HEK293 (cell line): ENCODE data around the gene PDE8B.

Experiments
- CTCF ChIA-PET: fragments of 350-600 bp; formaldehyde crosslinking; extraction: SDS; loops from one replicate; lab custom pipeline; 2021; ENCODE audit warnings: antibody characterized with exemption; lab: Yijun Ruan, JAX
- POLR2A ChIA-PET: fragments of 300-600 bp; formaldehyde crosslinking; extraction: SDS; loops from one replicate; lab custom pipeline; 2020; ENCODE audit warnings: antibody characterized with exemption, inconsistent platforms; lab: Yijun Ruan, JAX
- H3K27ac ChIP-seq: fragments of 200-500 bp; sonication (Bioruptor generic); 2 replicates; pipeline ENCODE4 v1.5.1; 2014; ENCODE audit warnings: low read depth, low read length, control low read depth, inconsistent platforms; ENCODE audit errors: extremely low read depth
- H3K36me3 ChIP-seq, 2 experiments: fragments of 200-500 bp in 1 of 2; sonication (Bioruptor generic) in 1 of 2; 1 replicate in 1 of 2; 2 replicates in 1 of 2; pipeline ENCODE4 v1.5.1; 2014 to 2017; ENCODE audit warnings: inconsistent platforms in 2 of 2, low read length in 2 of 2; ENCODE audit not compliant: control insufficient read depth in 2 of 2, insufficient read depth in 1 of 2
- H3K4me1 ChIP-seq: fragments of 200-500 bp; sonication (Bioruptor generic); 2 replicates; pipeline ENCODE4 v1.5.1; 2014; ENCODE audit warnings: mild to moderate bottlenecking, low read length, inconsistent platforms; ENCODE audit not compliant: control insufficient read depth, insufficient read depth
- H3K4me3 ChIP-seq: 2 replicates; pipeline ENCODE4 v1.5.1; 2011; ENCODE audit warnings: low read depth, mild to moderate bottlenecking, control low read depth, low read length, moderate library complexity
- H3K9me3 ChIP-seq: fragments of 200-500 bp; sonication (Bioruptor generic); 2 replicates; pipeline ENCODE4 v1.5.1; 2014; ENCODE audit warnings: low read depth, low read length, inconsistent platforms; ENCODE audit not compliant: control insufficient read depth, insufficient read depth
- BCL11A ChIP-seq: fragments of 450-650 bp; formaldehyde crosslinking; IDR thresholded peaks from 2 replicates; pipeline ENCODE4 v1.5.1; 2016; ENCODE audit warnings: low read depth, missing biosample characterization, missing genetic modification characterization
- CTCF ChIP-seq: fragments of 450-650 bp; formaldehyde crosslinking; IDR thresholded peaks from 2 replicates; pipeline ENCODE4 v1.5.1; 2016; ENCODE audit warnings: missing biosample characterization, missing genetic modification characterization
- GLIS1 ChIP-seq: fragments of 450-650 bp; formaldehyde crosslinking; IDR thresholded peaks from 2 replicates; pipeline ENCODE4 v1.5.1; 2016; ENCODE audit warnings: missing biosample characterization, missing genetic modification characterization
- HOXA7 ChIP-seq: sonication (generic); formaldehyde crosslinking; IDR thresholded peaks from 2 replicates; pipeline ENCODE4 v1.8.1; 2022; ENCODE audit warnings: missing genetic modification reagents, borderline replicate concordance
- MYNN ChIP-seq: fragments of 450-650 bp; formaldehyde crosslinking; IDR thresholded peaks from 2 replicates; pipeline ENCODE4 v1.5.1; 2016; ENCODE audit warnings: missing biosample characterization, missing genetic modification characterization, borderline replicate concordance
- REPIN1 ChIP-seq: fragments of 450-650 bp; formaldehyde crosslinking; IDR thresholded peaks from 2 replicates; pipeline ENCODE4 v1.5.1; 2017; ENCODE audit warnings: missing biosample characterization, missing genetic modification characterization, low read depth
- TCF7L2 ChIP-seq: IDR thresholded peaks from 2 replicates; pipeline ENCODE4 v1.6.1; 2011; ENCODE audit warnings: low read depth, mild to moderate bottlenecking, inconsistent platforms, low read length, moderate library complexity, borderline replicate concordance
- ZFP37 ChIP-seq: fragments of 450-650 bp; formaldehyde crosslinking; IDR thresholded peaks from 2 replicates; pipeline ENCODE4 v1.5.1; 2016; ENCODE audit warnings: missing biosample characterization, missing genetic modification characterization
- ZNF155 ChIP-seq: fragments of 450-650 bp; formaldehyde crosslinking; IDR thresholded peaks from 2 replicates; pipeline ENCODE4 v1.5.1; 2016; ENCODE audit warnings: missing biosample characterization, missing genetic modification characterization
- ZNF211 ChIP-seq: fragments of 450-650 bp; formaldehyde crosslinking; IDR thresholded peaks from 2 replicates; pipeline ENCODE4 v1.5.1; 2016; ENCODE audit warnings: low read depth, missing biosample characterization, missing genetic modification characterization
- ZNF335 ChIP-seq: fragments of 450-650 bp; formaldehyde crosslinking; conservative IDR thresholded peaks from 2 replicates; pipeline ENCODE4 v1.5.1; 2016; ENCODE audit warnings: missing biosample characterization, missing genetic modification characterization
- ZNF366 ChIP-seq: fragments of 450-650 bp; formaldehyde crosslinking; conservative IDR thresholded peaks from 2 replicates; pipeline ENCODE4 v1.5.1; 2016; ENCODE audit warnings: missing biosample characterization, missing genetic modification characterization
- ZNF398 ChIP-seq: fragments of 450-650 bp; formaldehyde crosslinking; IDR thresholded peaks from 2 replicates; pipeline ENCODE4 v1.5.1; 2017; ENCODE audit warnings: missing biosample characterization, missing genetic modification characterization
- ZNF473 ChIP-seq: fragments of 450-650 bp; formaldehyde crosslinking; IDR thresholded peaks from 2 replicates; pipeline ENCODE4 v1.5.1; 2017; ENCODE audit warnings: missing biosample characterization, missing genetic modification characterization
- ZNF510 ChIP-seq: fragments of 450-650 bp; formaldehyde crosslinking; IDR thresholded peaks from 2 replicates; pipeline ENCODE4 v1.5.1; 2018; ENCODE audit warnings: mild to moderate bottlenecking, missing genetic modification characterization, missing biosample characterization; ENCODE audit not compliant: insufficient replicate concordance
- ZNF513 ChIP-seq: fragments of 450-650 bp; IDR thresholded peaks from 2 replicates; pipeline ENCODE4 v1.5.1; 2018; ENCODE audit warnings: missing biosample characterization, missing genetic modification characterization
- ZNF548 ChIP-seq: fragments of 450-650 bp; formaldehyde crosslinking; IDR thresholded peaks from 2 replicates; pipeline ENCODE4 v1.5.1; 2016; ENCODE audit warnings: missing biosample characterization, missing genetic modification characterization
- ZNF561 ChIP-seq: fragments of 450-650 bp; IDR thresholded peaks from 2 replicates; pipeline ENCODE4 v1.5.1; 2018; ENCODE audit warnings: missing biosample characterization, missing genetic modification characterization, borderline replicate concordance
- ZNF660 ChIP-seq: fragments of 450-650 bp; IDR thresholded peaks from 2 replicates; pipeline ENCODE4 v1.5.1; 2018; ENCODE audit warnings: missing biosample characterization, mild to moderate bottlenecking, missing genetic modification characterization
- ZNF701 ChIP-seq: fragments of 450-650 bp; formaldehyde crosslinking; IDR thresholded peaks from 2 replicates; pipeline ENCODE4 v1.5.1; 2016; ENCODE audit warnings: missing biosample characterization, missing genetic modification characterization
- ZNF843 ChIP-seq: fragments of 450-650 bp; formaldehyde crosslinking; IDR thresholded peaks from 2 replicates; pipeline ENCODE4 v1.5.1; 2016; ENCODE audit warnings: missing biosample characterization, missing genetic modification characterization
- ZSCAN30 ChIP-seq: fragments of 450-650 bp; IDR thresholded peaks from 2 replicates; pipeline ENCODE4 v1.5.1; 2018; ENCODE audit warnings: missing biosample characterization, mild to moderate bottlenecking, missing genetic modification characterization, moderate library complexity
- ZSCAN4 ChIP-seq: fragments of 450-650 bp; formaldehyde crosslinking; IDR thresholded peaks from 2 replicates; pipeline ENCODE4 v1.5.1; 2017; ENCODE audit warnings: missing biosample characterization, missing genetic modification characterization

Gene PDE8B

GRCh38 chr5:77295863-77296378 is 85.4 kb downstream of the PDE8B start:
- no peaks in the 10 kb centered on the region for H3K9me3 ChIP-seq
- no peak overlapping the region for H3K27ac ChIP-seq
- TF ChIP-seq ZNF513 = peak; percentile 78
- no peak for TF ChIP-seq ZSCAN30 (tag by site-specific recombination)
- peak; percentile 45; the same call in 1 of the 2 replicates for TF ChIP-seq ZNF366 (tag by site-specific recombination)
- H3K36me3 ChIP-seq = no peaks in the 10 kb centered on the region
- POLR2A ChIA-PET = no interaction called here
- no peaks in the 10 kb centered on the region for H3K4me1 ChIP-seq
- no peak overlapping the region for H3K4me3 ChIP-seq
- CTCF ChIA-PET = no interaction called here

- ChIA-PET POLR2A (no interaction called here), CTCF (no interaction called here)
- H3K4me1 ChIP-seq = no peaks in the 10 kb centered on the region
- no peak for TF ChIP-seq ZNF398 (tag by site-specific recombination)
- no peak for TF ChIP-seq ZNF548 (tag by site-specific recombination)
- TF ChIP-seq REPIN1 = no peak
- no peak for TF ChIP-seq ZNF701 (tag by site-specific recombination)
- TF ChIP-seq ZNF510 (tag by site-specific recombination) = no peak
- TF ChIP-seq ZNF660 (tag by site-specific recombination) = no peak
- TF ChIP-seq ZNF473 (tag by site-specific recombination) = no peak
- no peak for TF ChIP-seq ZFP37
- TF ChIP-seq HOXA7 (CRISPR knock-in tag) = no peak
- TF ChIP-seq ZNF843 (tag by site-specific recombination) = no peak
- no peak for TF ChIP-seq CTCF
- no peak for TF ChIP-seq BCL11A (tag by site-specific recombination)
- no peak for TF ChIP-seq ZSCAN4 (tag by site-specific recombination)
- no peak for TF ChIP-seq ZNF211
- no peak overlapping the region for H3K27ac ChIP-seq
- H3K9me3 ChIP-seq = no peaks in the 10 kb centered on the region
- no peak overlapping the region for H3K4me3 ChIP-seq
- no peaks in the 10 kb centered on the region for H3K36me3 ChIP-seq
These were observed 87.7 kb downstream of the PDE8B start for GRCh38 chr5:77298146-77298545.

- CTCF ChIA-PET = interaction anchor here (0.6 kb wide), 1 partner anchor 13 kb away, joined by 3 read pairs; no protein-coding TSS in a partner anchor
- POLR2A ChIA-PET = no interaction called here
- Histone ChIP-seq H3K4me1 (no peaks in the 10 kb centered on the region), H3K36me3 (no peaks in the 10 kb centered on the region), H3K27ac (no peak overlapping the region), H3K4me3 (no peak overlapping the region), H3K9me3 (no peaks in the 10 kb centered on the region)
- TF ChIP-seq ZNF561 (tag by site-specific recombination) (no peak), TCF7L2 (no peak), ZNF513 (no peak), ZNF155 (tag by site-specific recombination) (no peak), ZNF335 (tag by site-specific recombination) (no peak), MYNN (no peak), GLIS1 (tag by site-specific recombination) (no peak)
These were observed 90.0 kb downstream of the PDE8B start for GRCh38 chr5:77300451-77300850.
